Heart right ventricle (tissue), 16 donors: Measurements from ENCODE around the gene WNT7B. TPM values are rescaled to one million over a fixed set of nuclear protein-coding genes. Genes with fewer than 3 reads are reported as not detected.

Experiments used
- ATAC-seq, 8 donors: fragments of 200-7000 bp; cut with Tn5 transposase; one replicate each; pipeline ENCODE4 v1.9.1; 2020; ENCODE audit warnings: mild to moderate bottlenecking in 8 of 8, moderate library complexity in 8 of 8, moderate number of reproducible peaks in 1 of 8
- DNase-seq, 2 donors: peaks; one replicate each; pipeline ENCODE4 v3.0.0-alpha.2; 2020
- H3K27ac ChIP-seq, 10 donors: fragments of 200-600 bp; sonication (generic) in 2 of 10; one replicate each; pipeline versions ENCODE4 v1.5.0 to v1.8.0; 2020 to 2022; ENCODE audit warnings: mild to moderate bottlenecking in 3 of 10
- H3K27me3 ChIP-seq, 7 donors: fragments of 200-600 bp; one replicate each; pipeline ENCODE4 v1.8.0; 2021 to 2022; ENCODE audit warnings: mild to moderate bottlenecking in 2 of 7
- H3K36me3 ChIP-seq, 9 donors: fragments of 200-600 bp; sonication (generic) in 1 of 9; one replicate each; pipeline versions ENCODE4 v1.5.0 to v1.8.0; 2020 to 2022; ENCODE audit warnings: mild to moderate bottlenecking in 2 of 9
- H3K4me1 ChIP-seq, 9 donors: fragments of 200-600 bp; sonication (generic) in 1 of 9; one replicate each; pipeline versions ENCODE4 v1.5.0 to v1.8.0; 2020 to 2022; ENCODE audit warnings: mild to moderate bottlenecking in 4 of 9
- H3K4me3 ChIP-seq, 10 donors: fragments of 200-600 bp; sonication (generic) in 2 of 10; one replicate each; pipeline versions ENCODE4 v1.5.0 to v1.8.0; 2020 to 2022; ENCODE audit warnings: mild to moderate bottlenecking in 7 of 10, moderate library complexity in 2 of 10
- H3K9me3 ChIP-seq, 11 donors: fragments of 200-600 bp in 10 of 11; sonication (generic) in 2 of 11; one replicate each; pipeline versions ENCODE4 v1.5.0 to v1.8.0; 2013 to 2022; ENCODE audit warnings: mild to moderate bottlenecking in 2 of 11, control low read depth in 1 of 11, moderate library complexity in 1 of 11
- CTCF ChIP-seq, 9 donors: fragments of 200-600 bp; sonication (generic) in 2 of 9; IDR thresholded peaks; one replicate each; pipeline versions ENCODE4 v1.5.0 to v1.8.0; 2021 to 2022; ENCODE audit warnings: antibody characterized with exemption in 9 of 9, mild to moderate bottlenecking in 5 of 9, moderate library complexity in 1 of 9
- WGBS, 2 donors: extraction: QIAGEN DNeasy Blood & Tissue Kit; methylation state at CpG; one replicate each; pipeline ENCODE4 v1.1.7; 2013; ENCODE audit warnings: inconsistent platforms in 1 of 2; 5-methylcytosine and 5-hydroxymethylcytosine counted together
- intact Hi-C, 10 donors: fragments of 100-400 bp; cut with DNase I; formaldehyde crosslinking; loops; one replicate each; pipeline versions ENCODE4 v1.11.1 to v1.14.2; 2022
- polyA plus RNA-seq, 2 donors: library from polyadenylated mRNA; stranded (reverse); fragments of 200-250 nt; gene quantifications; one replicate each; pipeline ENCODE4 v1.2.3, GENCODE V29; 2013
- total RNA-seq, 10 donors: library from RNA; stranded (reverse); fragmentation: NEBNext Ultra II Directional in 3 of 10; extraction: Animal tissue kit (Norgen Biotek cat#: 25700) in 3 of 10; gene quantifications; one replicate each; pipeline versions ENCODE4 v1.2.1 to v1.2.4, GENCODE V29; 2021 to 2023
- donor health status: Arrhythmogenic right ventricular cardiomyopathy.
- donor health status: ischemic (EF 13 %, LVEDD 7.1; RV severe dilation, severe dysfunction).
- donor health status: healthy with polysubstance abuse.
- donor health status: DM: no; HTN: yes; CAD: no.
- donor health status: DM: no; HTN: no; CAD: no.
- donor health status: ischemic (EF 25% LVEDD 6.9; RV normal size, moderate dysfunction).
- donor health status: ischemic (EF 25% LVEDD 5.7; RV mildly dilated, moderate dysfunction).
- donor health status: healthy.
- donor health status: DM: yes; HTN: yes; CAD: no.
- donor health status: Ischemic cardiomyopathy.
- donor health status: ischemic (EF 35%, LVEDD 5.7; RV mildly dilated, moderate dysfunction).
- donor health status: nonischemic (EF 11% LVEDD 7.7; RV severe dilation, severe dysfunction).
- donor health status: DM: yes; HTN: yes; CAD: no.
- donor health status: PGD.
- donor health status: ischemic (EF 29% LVEDD 5.4; RV normal size, mild dysfunction).
- donor health status: nonischemic (EF 23%, LVEDD 6.1; RV moderate dilation, normal function).

The WNT7B gene
- total and polyA plus RNA-seq, 12 donors, result not detected

GRCh38 chr22:45962434-45962718, 14.6 kb downstream of the WNT7B start:
- intact Hi-C loops, result no loop called here
- no peaks in the 10 kb centered on the region for H3K9me3 ChIP-seq
- H3K27me3 ChIP-seq, result peaks cover 3 to 89% (median 57%) of the 10 kb centered on the region in 7 donors
- TF ChIP-seq CTCF (IDR thresholded peaks at IDR 0.05), result no peak
- WGBS, 2 donors, result 79 to 87% methylated on average over 1 of the region's 1 CpG
- ATAC-seq (no peak), DNase-seq (no peak)
- no peaks in the 10 kb centered on the region for H3K36me3 ChIP-seq
- H3K27ac ChIP-seq, result no peak overlapping the region
- H3K4me1 ChIP-seq, result no peaks in the 10 kb centered on the region
- H3K4me3 ChIP-seq, result no peak overlapping the region

GRCh38 chr22:45961679-45962433, 15.1 kb downstream of the WNT7B start:
- H3K4me1 ChIP-seq, result no peaks in the 10 kb centered on the region
- H3K27ac ChIP-seq, result no peak overlapping the region
- TF ChIP-seq CTCF (IDR thresholded peaks at IDR 0.05), result no peak
- no peak for ATAC-seq
- no peaks in the 10 kb centered on the region for H3K36me3 ChIP-seq
- intact Hi-C loops, result no loop called here
- 55 to 60% methylated on average over 17 of the region's 17 CpGs for WGBS, 2 donors
- no peak for DNase-seq
- H3K27me3 ChIP-seq, result peaks cover 0 to 89% (median 51%) of the 10 kb centered on the region in 7 donors
- no peak overlapping the region for H3K4me3 ChIP-seq
- H3K9me3 ChIP-seq, result no peaks in the 10 kb centered on the region

GRCh38 chr22:45960477-45961386, 16.2 kb downstream of the WNT7B start:
- ATAC-seq (no peak), DNase-seq (no peak)
- no peaks in the 10 kb centered on the region for H3K36me3 ChIP-seq
- H3K4me3 ChIP-seq, result no peak overlapping the region
- H3K27ac ChIP-seq, result no peak overlapping the region
- no peaks in the 10 kb centered on the region for H3K4me1 ChIP-seq
- no peaks in the 10 kb centered on the region for H3K9me3 ChIP-seq
- intact Hi-C loops, result no loop called here
- H3K27me3 ChIP-seq, result peaks cover 0 to 89% (median 51%) of the 10 kb centered on the region in 7 donors
- no peak for TF ChIP-seq CTCF (IDR thresholded peaks at IDR 0.05)
- 78 to 81% methylated on average over 23 of the region's 23 CpGs for WGBS, 2 donors

GRCh38 chr22:45959719-45960476, 17.1 kb downstream of the WNT7B start:
- whole genome bisulfite sequencing, 2 donors, result 73 to 79% methylated on average over 18 of the region's 18 CpGs
- no peak for ATAC-seq
- Histone ChIP-seq H3K4me3 (no peak overlapping the region), H3K27ac (no peak overlapping the region), H3K9me3 (no peaks in the 10 kb centered on the region), H3K4me1 (no peaks in the 10 kb centered on the region), H3K27me3 (peaks cover 0 to 89% (median 51%) of the 10 kb centered on the region in 7 donors), H3K36me3 (no peaks in the 10 kb centered on the region)
- TF ChIP-seq CTCF (IDR thresholded peaks at IDR 0.05), result no peak
- intact Hi-C loops, result no loop called here
- DNase-seq, result no peak
